A673 (cell line): ENCODE data around the gene CCM2L. TPM values are rescaled to one million over a fixed set of nuclear protein-coding genes. Genes with fewer than 3 reads are reported as not detected.

Experiments
- BruUV-seq: library from RNA; stranded (reverse); fragments of 400-500 nt; replicated peaks from 2 replicates; lab custom pipeline; 2021; lab: Mats Ljungman, UMichigan
- CTCF ChIA-PET: fragments of 300-600 bp; sonication (Branson Sonifier 250); formaldehyde crosslinking; loops from one replicate; lab custom pipeline; 2022; ENCODE audit warnings: antibody characterized with exemption; lab: Charles Lee
- POLR2A ChIA-PET: fragments of 300-600 bp; sonication (Branson Sonifier 250); formaldehyde crosslinking; loops from one replicate; lab custom pipeline; 2022; ENCODE audit warnings: antibody characterized with exemption; ENCODE audit not compliant: low non-redundant PET; lab: Charles Lee
- DNase-seq: peaks from one replicate; pipeline ENCODE4 v3.0.0-alpha.2; 2015; ENCODE audit warnings: low spot score
- H3K27ac ChIP-seq: fragments of 200-600 bp; sonication (generic); 2 replicates; pipeline ENCODE4 v1.5.1; 2016; ENCODE audit warnings: mixed run types, low read depth, mild to moderate bottlenecking, mixed read lengths, antibody characterized with exemption, low read length; ENCODE audit not compliant: poor library complexity, severe bottlenecking
- H3K27me3 ChIP-seq: fragments of 200-600 bp; sonication (generic); replicated peaks from 2 replicates; pipeline ENCODE4 v1.6.1; 2017; ENCODE audit warnings: mixed run types, low read depth, mild to moderate bottlenecking, mixed read lengths, antibody characterized with exemption, low read length; ENCODE audit not compliant: insufficient read depth, poor library complexity
- H3K36me3 ChIP-seq: fragments of 200-600 bp; sonication (generic); 2 replicates; pipeline ENCODE4 v1.6.1; 2016; ENCODE audit warnings: mixed run types, mild to moderate bottlenecking, mixed read lengths, antibody characterized with exemption, low read length; ENCODE audit not compliant: insufficient read depth, poor library complexity, severe bottlenecking
- H3K4me1 ChIP-seq: fragments of 200-600 bp; sonication (generic); 2 replicates; pipeline ENCODE4 v1.6.1; 2017; ENCODE audit warnings: mixed run types, mild to moderate bottlenecking, mixed read lengths, antibody characterized with exemption, low read length; ENCODE audit not compliant: insufficient read depth, poor library complexity, severe bottlenecking
- H3K4me3 ChIP-seq: fragments of 200-600 bp; sonication (generic); 2 replicates; pipeline ENCODE4 v1.5.1; 2016; ENCODE audit warnings: low read depth, mixed run types, mild to moderate bottlenecking, mixed read lengths, low read length; ENCODE audit not compliant: poor library complexity, severe bottlenecking
- H3K9me3 ChIP-seq: fragments of 200-600 bp; sonication (generic); 2 replicates; pipeline ENCODE4 v1.6.1; 2016; ENCODE audit warnings: mixed run types, low read depth, mild to moderate bottlenecking, mixed read lengths, antibody characterized with exemption, low read length; ENCODE audit not compliant: poor library complexity, severe bottlenecking
- CTCF ChIP-seq: fragments of 300-800, 200-600 bp; sonication (generic); conservative IDR thresholded peaks from 2 replicates; pipeline ENCODE4 v1.5.1; 2017; ENCODE audit warnings: low read depth, mild to moderate bottlenecking, antibody characterized with exemption, low read length, moderate library complexity, mixed read lengths
- EZH2 ChIP-seq: fragments of 200-600 bp; sonication (generic); IDR thresholded peaks from 2 replicates; pipeline ENCODE4 v1.6.1; 2017; ENCODE audit warnings: borderline replicate concordance, low read depth, mild to moderate bottlenecking, mixed read lengths, antibody characterized with exemption, low read length; ENCODE audit not compliant: poor library complexity, severe bottlenecking
- intact Hi-C: fragments of 100-400 bp; cut with micrococcal nuclease; formaldehyde crosslinking; loops from one replicate; pipeline ENCODE4 v1.10.0; 2022; ENCODE audit not compliant: unreplicated experiment
- total RNA-seq: library from RNA; stranded (reverse); gene quantifications from 2 replicates; pipeline ENCODE4 v1.2.3, GENCODE V29; 2021

Gene CCM2L
- total RNA-seq, 1 experiment from 2014 or later, result not detected

- Histone ChIP-seq H3K27me3 (peaks cover 78% of the 10 kb centered on the region), H3K9me3 (no peaks in the 10 kb centered on the region), H3K4me1 (no peaks in the 10 kb centered on the region), H3K36me3 (no peaks in the 10 kb centered on the region), H3K4me3 (no peak overlapping the region), H3K27ac (no peak overlapping the region)
- TF ChIP-seq CTCF (no peak), EZH2 (no peak)
- no peak for DNase-seq
- intact Hi-C loops, result no loop called here
- ChIA-PET CTCF (no interaction called here), POLR2A (no interaction called here)
- no TSS peak for BruUV-seq
Observed at GRCh38 chr20:31966991-31967655, 43.1 kb upstream of the CCM2L start.

- no peaks in the 10 kb centered on the region for H3K9me3 ChIP-seq
- ChIA-PET POLR2A (no interaction called here), CTCF (no interaction called here)
- H3K36me3 ChIP-seq, result no peaks in the 10 kb centered on the region
- H3K4me3 ChIP-seq, result peak within 1 kb of the TSS; percentile 23
- no peaks in the 10 kb centered on the region for H3K4me1 ChIP-seq
- TF ChIP-seq EZH2, result no peak
- TF ChIP-seq CTCF, result no peak
- peaks cover 76% of the 10 kb centered on the region for H3K27me3 ChIP-seq
- no peak for DNase-seq
- intact Hi-C loops, result no loop called here
- BruUV-seq, result no TSS peak
- no peak within 1 kb of the TSS for H3K27ac ChIP-seq
Observed at GRCh38 chr20:31967830-31968249, 42.4 kb upstream of the CCM2L start, which contains the start of gene XKR7. XKR7 (plus strand) TSS chr20:31968151; CDS start chr20:31968176, 25 bp downstream.

GRCh38 chr20:31968291-31969126 is 41.7 kb upstream of the CCM2L start:
- H3K4me3 ChIP-seq, result no peak overlapping the region
- TF ChIP-seq CTCF (no peak), EZH2 (no peak)
- H3K36me3 ChIP-seq, result no peaks in the 10 kb centered on the region
- no peaks in the 10 kb centered on the region for H3K4me1 ChIP-seq
- POLR2A ChIA-PET, result no interaction called here
- no TSS peak for BruUV-seq
- peaks cover 69% of the 10 kb centered on the region for H3K27me3 ChIP-seq
- intact Hi-C loops, result no loop called here
- peak; percentile 79 for DNase-seq
- CTCF ChIA-PET, result no interaction called here
- H3K9me3 ChIP-seq, result no peaks in the 10 kb centered on the region
- H3K27ac ChIP-seq, result no peak overlapping the region
